NCI-H1048 (cell line): ENCODE measurements around the gene CDK6.
"Not testable (repeated sequence)": the region's sequence is repeated elsewhere in the genome, so short reads cannot be mapped to it uniquely, and the experiment has no call there.

Experiments
- DNase-seq: peaks from one replicate; lab custom pipeline; 2025; lab: John Stamatoyannopoulos, UW

The CDK6 gene

GRCh38 chr7:92836489-92836999 is at the start of gene CDK6:
Gene CDK6, minus strand, starts transcription at chr7:92836573. Its CDS starts 3,250 bp downstream, at chr7:92833323.
- no peak for DNase-seq

DNA sequence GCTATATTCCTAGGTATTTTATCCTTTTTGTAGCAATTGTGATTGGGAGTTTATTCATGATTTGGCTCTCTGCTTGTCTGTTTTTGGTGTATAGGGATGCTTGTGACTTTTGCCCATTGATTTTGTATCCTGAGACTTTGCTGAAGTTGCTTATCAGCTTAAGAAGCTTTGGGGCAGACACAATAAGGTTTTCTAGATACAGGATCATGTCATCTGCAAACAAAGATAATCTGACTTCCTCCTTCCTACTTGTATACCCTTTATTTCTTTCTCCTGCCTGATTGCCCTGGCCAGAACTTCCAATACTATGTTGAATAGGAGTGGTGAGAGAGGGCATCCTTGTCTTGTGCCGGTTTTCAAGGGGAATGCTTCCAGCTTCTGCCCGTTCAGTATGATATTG is 49.7 kb upstream of the CDK6 start:
- not testable (repeated sequence) for DNase-seq

GRCh38 chr7:92884218-92884617 is 47.8 kb upstream of the CDK6 start:
- DNase-seq, result no peak

DNA sequence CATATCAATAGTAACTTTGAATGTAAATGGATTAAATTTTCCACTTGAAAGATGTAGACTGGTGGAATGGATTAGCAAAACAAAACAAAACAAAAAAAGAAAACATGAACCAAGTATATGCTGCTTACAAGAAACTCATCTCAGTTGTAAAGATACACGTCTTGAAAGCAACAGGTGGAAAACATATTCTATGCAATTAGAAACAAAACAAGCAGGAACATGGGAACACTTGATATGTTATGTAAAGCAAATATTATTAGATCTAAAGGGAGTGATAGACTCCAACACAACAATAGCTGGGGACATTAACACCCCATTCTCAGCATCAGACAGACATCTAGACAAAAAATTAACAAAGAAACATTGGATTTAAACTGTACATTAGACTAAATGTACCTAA is 46.4 kb upstream of the CDK6 start:
- no peak for DNase-seq

DNA sequence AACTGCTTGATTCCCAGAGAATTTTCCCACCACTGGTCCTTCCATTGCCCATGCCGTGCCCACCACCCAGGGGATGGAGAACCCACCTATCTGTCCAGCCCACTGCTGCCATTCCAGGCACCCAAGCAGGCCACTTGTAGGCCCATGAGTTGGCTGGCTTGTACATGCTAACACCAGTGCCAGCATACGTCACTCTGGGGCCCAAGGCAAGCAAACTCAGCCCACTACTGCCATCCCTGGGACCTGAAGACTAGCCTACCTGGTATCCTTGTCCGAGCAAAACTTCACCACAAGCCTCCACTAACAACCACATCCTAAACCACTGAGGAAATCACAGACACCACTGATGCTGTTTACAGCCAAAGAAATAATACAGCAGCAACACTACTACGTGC is 44.7 kb upstream of the CDK6 start:
- no peak for DNase-seq

DNA sequence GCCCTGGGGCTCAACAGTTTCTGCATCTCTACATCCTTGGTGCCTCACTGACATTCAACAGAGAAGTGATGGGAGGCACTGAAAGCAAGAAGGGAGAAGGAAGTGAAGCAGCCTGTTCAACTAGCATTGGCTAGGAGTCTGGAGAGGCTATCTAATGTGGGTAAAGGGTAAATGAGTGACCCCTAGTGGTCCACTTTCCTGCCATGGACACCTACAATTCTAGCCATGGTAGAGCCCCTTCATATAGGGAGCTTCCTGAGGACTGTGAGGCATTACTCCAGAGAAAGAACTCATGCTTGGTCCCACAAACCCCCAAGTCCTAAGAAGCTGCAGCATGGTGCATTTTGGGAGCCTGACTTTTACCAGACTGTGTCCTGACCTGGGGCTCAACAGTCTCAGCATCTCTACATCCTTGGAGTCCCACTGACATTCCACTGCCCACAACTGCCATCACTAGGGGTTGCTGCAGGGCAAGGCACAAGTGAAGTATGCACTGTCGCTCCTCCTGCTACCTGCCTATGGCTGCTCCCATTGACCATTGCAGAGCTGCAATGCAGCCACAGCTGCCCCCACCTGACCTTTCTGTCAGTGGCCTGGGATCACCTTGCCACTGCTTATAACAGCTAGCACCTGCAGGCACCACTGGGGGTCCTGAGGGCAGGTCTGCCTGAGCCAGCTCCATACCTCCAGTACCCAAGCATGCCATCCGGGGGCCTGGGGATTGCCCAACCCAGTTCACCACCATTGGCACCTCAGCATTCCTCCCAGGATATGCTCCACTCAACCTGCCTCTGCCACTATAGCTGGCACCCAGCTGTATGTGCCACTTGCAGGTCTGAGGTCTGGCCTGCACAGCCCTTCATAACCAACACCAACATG is 44.1 kb upstream of the CDK6 start:
- no peak for DNase-seq

- DNase-seq, result no peak
These were observed 41.0 kb upstream of the CDK6 start for GRCh38 chr7:92877367-92877766.

DNA sequence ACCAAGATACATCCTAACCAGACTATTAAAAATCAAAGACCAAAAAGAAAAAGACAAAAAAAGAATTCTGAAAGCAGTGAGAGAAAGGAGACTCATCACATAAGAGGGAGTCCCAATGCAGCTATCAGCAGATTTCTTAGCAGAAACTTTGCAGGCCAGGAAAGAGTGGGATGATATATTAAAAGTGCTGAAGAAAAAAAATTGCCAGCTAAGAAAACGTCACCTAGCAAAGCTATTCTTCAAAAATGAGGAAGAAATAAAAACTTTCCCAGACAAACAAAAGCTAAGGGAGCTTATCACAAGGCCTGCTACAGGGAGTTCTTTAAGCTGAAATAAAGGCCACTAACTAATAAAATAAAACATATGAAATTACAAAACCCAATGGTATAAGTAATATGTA is 40.5 kb upstream of the CDK6 start:
- DNase-seq, result no peak

DNA sequence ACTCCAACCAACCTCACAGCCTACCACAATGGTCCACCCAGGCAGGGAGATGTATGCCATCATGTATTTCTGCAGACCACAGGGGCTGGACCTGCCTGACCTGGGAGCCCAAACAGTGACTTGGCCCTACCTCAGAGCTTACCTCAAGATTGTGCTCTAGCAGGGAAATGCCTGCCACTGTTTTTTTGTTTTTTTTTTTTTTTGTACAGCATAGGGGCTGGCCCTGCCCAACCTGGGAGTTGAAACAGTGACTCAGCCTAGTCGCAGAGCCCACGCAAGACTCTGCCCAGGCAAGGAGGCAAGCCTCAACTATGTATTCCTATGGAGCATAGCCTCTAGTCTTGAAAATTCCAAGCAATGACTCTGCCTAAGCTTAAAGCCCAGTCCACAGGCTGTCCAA is 39.3 kb upstream of the CDK6 start:
- no peak for DNase-seq

DNA sequence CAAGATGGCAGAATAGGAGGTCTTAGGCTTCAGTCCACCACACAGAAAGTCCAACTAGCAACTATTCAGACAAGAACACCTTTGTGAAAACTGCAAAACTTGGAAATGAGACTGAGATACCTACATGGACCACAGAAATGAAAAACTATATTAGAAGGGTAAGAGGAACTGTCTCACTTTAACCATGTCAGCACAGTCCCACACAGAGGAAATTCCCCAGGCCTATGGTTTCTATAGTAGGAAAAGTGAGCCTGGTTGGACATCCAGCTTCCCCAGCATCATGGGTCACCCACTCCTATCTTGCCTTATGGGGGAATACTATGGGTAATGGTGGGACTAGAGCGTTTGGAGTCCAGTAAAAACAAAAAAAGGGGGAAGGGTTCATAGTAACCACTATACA is 38.8 kb upstream of the CDK6 start:
- no peak for DNase-seq

- DNase-seq, result no peak
These were observed 38.2 kb upstream of the CDK6 start for GRCh38 chr7:92874567-92874966.

- no peak for DNase-seq
These were observed 37.4 kb upstream of the CDK6 start for GRCh38 chr7:92873776-92874175.

DNA sequence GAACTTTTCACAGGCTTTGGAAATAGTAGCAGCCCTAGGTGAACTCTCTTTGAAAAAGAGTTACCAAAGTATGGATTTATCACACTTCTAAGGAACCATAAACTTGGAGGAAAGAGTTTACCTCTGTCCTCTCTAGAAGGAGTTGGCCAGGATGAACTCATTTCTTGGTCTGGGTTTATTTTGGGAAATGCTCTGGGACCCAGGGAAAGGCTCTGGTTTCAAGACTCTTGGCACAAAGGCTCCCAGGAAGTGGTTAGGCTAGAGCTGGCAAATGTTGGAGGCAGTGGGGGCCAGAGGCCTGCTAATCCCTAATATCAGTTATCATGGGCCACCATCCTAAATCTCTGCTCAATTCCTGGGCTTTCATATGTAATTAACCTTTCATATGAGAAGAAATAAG is 36.3 kb upstream of the CDK6 start:
- DNase-seq, result no peak

- no peak for DNase-seq
These were observed 32.4 kb upstream of the CDK6 start for GRCh38 chr7:92868683-92869293.

GRCh38 chr7:92864169-92864568 is 27.8 kb upstream of the CDK6 start:
- not testable (repeated sequence) for DNase-seq

- no peak for DNase-seq
These were observed 20.1 kb upstream of the CDK6 start for GRCh38 chr7:92856436-92856835.

DNA sequence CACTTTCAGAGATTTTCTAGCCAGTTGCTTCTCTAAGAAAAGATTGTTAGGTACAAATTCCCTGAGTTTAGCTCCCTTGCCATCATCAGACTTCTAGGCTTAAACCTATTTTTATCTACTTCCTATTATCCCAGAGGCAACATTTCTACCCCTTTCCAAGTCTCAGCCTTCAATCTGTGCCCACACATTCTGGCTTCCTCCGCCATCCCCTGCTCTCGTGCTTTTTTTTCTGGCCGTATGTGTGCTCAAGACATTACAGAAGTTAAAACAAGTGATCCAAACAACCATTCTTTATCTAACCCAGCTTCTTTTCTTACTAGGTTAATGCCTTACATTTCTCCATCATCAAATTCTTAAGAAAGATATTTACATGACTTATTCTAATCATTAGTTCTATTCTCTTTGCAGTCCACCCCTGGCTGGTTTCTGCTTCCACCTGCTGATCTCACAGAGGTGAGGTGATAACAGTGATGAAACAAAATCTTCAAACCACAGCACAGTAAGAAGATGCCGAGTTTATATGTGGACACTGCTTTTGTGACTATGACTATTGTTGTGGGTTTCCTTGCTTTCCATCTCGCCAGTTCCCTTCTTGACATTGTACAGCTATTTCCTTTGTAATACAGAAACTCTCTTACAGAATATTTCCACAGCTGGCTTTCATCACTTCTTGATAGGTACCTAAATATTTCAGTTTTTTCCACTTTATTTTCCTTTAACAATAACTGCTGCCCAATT is 18.3 kb upstream of the CDK6 start:
- no peak for DNase-seq

DNA sequence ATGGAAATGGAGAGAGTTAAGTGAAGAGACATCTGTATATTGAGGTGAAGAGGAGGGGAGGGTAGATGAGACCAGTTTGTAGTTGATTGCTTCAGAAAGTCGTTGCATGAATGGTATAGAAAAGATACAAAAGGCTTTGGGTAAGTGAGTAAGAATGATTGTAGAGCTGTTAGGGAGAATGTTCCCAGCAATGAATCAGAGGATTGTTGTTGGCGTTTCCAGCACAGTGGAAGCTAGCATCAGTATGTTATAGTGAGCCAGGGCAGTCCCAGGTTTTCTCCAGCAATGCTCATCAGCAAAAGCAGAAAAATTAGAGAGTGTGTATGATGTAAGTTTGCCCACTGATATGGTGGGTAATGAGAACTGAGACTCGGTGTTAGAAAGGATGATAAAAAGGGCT is 15.4 kb upstream of the CDK6 start:
- DNase-seq, result no peak

GRCh38 chr7:92850516-92850915 is 14.1 kb upstream of the CDK6 start:
- DNase-seq, result no peak

GRCh38 chr7:92849322-92849721 is 12.9 kb upstream of the CDK6 start:
- no peak for DNase-seq

DNA sequence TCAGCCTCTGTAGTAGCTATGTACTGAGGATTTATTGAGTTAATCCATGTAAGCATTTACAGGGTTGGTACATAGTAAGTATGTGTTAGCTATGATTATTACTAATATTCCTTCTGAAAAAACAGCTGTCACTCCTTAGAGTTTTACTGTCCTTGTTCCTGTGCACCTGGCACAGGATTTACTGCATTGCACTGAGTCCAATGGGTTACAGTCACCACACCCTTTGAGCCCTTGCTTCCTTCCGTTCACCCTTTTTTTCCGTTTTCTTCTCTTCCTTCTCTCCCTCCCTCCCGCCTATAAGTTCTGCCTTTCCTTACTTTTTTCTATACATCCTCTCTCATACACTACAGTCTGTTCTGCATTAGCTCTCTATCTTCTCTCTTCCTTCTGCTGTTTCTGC is 12.5 kb upstream of the CDK6 start:
- DNase-seq, result no peak

- DNase-seq, result no peak
These were observed 12.1 kb upstream of the CDK6 start for GRCh38 chr7:92848441-92848840.

DNA sequence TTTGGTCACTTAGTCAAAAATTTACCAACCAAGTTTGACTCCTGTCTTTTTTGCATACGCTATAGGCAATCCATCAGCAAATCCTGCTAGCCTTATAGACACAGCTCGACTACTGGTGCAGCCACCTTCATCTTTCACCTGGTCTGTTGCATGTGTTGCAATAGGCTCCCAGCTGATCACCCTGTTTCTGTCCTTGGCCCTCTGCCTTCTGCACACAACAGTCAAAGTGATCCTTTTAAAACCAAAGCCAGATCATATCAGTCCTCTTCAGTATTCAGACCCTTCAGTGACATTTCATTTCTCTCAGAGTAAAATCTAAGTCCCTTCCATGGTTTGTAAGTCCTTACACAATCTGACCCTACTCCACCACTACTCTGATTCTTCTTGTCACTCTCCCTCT is 10.9 kb upstream of the CDK6 start:
- DNase-seq, result no peak
